ENCODE measurements around the gene GCNT2. TPM values are rescaled to one million over a fixed set of nuclear protein-coding genes. Genes with fewer than 3 reads are reported as not detected.

Gene GCNT2
- total and polyA plus RNA-seq, 12 donors = 5.1 to 67.9 (median 45.0) TPM

DNA sequence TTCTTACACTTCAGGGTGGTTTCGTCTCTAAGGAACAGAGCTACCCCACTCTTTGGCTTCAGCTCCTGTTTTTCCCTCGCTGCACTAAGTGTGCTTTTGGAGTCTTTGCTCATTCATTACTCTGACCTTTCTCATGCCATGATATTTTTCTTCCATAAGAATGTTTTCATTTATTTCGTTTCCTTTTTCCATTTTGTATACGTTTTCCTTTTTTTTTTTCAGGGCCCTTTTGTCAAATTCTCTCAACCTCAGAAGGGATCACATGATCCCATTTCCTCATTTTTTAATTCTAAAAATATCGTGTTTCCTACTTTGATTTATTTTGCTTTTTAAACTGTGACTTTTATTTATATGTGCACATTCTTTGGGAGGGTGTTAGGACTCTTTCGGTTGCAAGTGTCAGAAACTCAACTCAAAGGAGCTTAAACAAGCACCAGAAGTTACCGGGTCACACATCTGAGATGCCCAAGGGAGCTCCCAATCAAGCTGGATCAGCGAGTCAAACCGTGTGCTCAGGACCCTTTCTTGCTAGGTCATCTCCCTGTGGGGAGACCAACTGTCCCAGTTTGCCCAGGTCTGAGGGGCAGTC is 40.6 kb downstream of the GCNT2 start:
- ATAC-seq (no peak), DNase-seq (no peak)
- H3K27ac ChIP-seq = peak overlapping the region in 1 of 10 donors; percentile 8
- H3K36me3 ChIP-seq = no peaks in the 10 kb centered on the region
- H3K9me3 ChIP-seq = no peaks in the 10 kb centered on the region
- H3K4me1 ChIP-seq = peaks cover 0 to 39% (median 6%) of the 10 kb centered on the region in 9 donors
- peaks cover 0 to 11% (median 0%) of the 10 kb centered on the region in 7 donors for H3K27me3 ChIP-seq
- intact Hi-C loops (cut with DNase I) = no loop called here
- H3K4me3 ChIP-seq = no peak overlapping the region
- 49 to 57% methylated on average over 9 of the region's 9 CpGs for WGBS, 2 donors
- TF ChIP-seq, protein P1, sequence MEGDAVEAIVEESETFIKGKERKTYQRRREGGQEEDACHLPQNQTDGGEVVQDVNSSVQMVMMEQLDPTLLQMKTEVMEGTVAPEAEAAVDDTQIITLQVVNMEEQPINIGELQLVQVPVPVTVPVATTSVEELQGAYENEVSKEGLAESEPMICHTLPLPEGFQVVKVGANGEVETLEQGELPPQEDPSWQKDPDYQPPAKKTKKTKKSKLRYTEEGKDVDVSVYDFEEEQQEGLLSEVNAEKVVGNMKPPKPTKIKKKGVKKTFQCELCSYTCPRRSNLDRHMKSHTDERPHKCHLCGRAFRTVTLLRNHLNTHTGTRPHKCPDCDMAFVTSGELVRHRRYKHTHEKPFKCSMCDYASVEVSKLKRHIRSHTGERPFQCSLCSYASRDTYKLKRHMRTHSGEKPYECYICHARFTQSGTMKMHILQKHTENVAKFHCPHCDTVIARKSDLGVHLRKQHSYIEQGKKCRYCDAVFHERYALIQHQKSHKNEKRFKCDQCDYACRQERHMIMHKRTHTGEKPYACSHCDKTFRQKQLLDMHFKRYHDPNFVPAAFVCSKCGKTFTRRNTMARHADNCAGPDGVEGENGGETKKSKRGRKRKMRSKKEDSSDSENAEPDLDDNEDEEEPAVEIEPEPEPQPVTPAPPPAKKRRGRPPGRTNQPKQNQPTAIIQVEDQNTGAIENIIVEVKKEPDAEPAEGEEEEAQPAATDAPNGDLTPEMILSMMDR (IDR thresholded peaks at IDR 0.05) = no peak

DNA sequence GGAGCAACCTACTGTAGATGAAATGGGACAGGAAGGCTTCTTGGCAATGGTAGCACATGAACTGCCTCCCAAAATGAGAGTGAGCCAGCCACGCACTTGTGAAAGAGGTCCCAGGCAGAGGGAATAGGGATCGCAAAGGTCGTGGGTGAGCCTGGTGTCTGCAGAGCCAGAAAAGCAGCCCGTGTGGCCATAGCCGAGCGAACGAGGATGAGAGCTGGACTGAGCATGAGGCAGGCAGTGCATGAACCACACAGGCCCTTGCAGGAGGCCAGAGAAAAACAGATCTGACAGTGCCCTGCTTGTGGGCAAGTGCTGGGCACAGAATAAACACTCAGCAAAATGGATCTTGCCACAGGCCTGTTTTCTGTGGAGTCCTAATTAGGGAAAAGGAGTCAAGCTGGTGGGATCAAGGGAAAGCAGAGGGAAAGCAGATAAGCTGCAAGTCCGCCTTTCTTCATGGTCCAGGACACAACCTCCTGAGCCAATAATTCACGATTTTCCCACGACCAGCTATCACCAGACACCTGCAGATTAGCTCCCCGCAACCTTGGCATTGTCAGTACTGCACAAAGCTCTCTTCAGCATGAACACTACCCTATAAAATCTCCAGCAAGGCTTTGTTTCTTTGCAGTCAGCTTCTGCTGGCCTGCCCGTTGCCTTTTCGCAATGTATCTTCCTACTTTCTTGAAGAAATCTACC is 44.0 kb downstream of the GCNT2 start:
- DNase-seq (no peak), ATAC-seq (peak in 6 of 8 donors; percentile 10 to 63 (median 43))
- TF ChIP-seq, protein P1 (IDR thresholded peaks at IDR 0.05) = no peak
- Histone ChIP-seq H3K27ac (no peak overlapping the region), H3K4me3 (no peak overlapping the region), H3K9me3 (no peaks in the 10 kb centered on the region), H3K36me3 (no peaks in the 10 kb centered on the region), H3K27me3 (no peaks in the 10 kb centered on the region), H3K4me1 (peaks cover 0 to 7% (median 0%) of the 10 kb centered on the region in 9 donors)
- WGBS, 2 donors = 62 to 70% methylated on average over 13 of the region's 13 CpGs
- intact Hi-C loops (cut with DNase I) = no loop called here

DNA sequence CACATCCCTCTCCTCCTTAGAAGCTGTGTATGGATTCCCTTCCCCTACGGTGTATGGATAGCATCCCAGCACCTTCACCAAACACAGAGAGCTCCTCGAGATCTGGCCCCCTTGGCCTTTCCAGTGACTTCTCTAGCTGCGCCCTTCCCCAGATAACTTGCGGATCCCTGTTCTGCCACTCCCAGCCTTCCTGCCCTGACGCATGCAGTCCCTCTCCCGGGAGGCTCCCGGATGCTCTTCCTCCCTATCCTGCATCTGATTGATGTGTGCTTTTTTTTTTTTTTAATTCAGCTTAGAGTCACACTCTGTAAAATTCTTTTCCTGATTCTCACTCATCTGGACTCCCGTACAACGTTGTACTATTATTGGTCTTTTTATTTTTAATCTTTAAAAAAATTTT is 44.8 kb downstream of the GCNT2 start:
- H3K27me3 ChIP-seq = no peaks in the 10 kb centered on the region
- ATAC-seq = peak in 4 of 8 donors; percentile 11 to 62 (median 24)
- H3K4me1 ChIP-seq = peaks cover 0 to 13% (median 0%) of the 10 kb centered on the region in 9 donors
- TF ChIP-seq, protein P1 (IDR thresholded peaks at IDR 0.05) = no peak
- no peaks in the 10 kb centered on the region for H3K9me3 ChIP-seq
- no peak overlapping the region for H3K4me3 ChIP-seq
- intact Hi-C loops (cut with DNase I) = no loop called here
- no peak overlapping the region for H3K27ac ChIP-seq
- no peak for DNase-seq
- H3K36me3 ChIP-seq = no peaks in the 10 kb centered on the region
- WGBS, 2 donors = 52 to 54% methylated on average over 9 of the region's 9 CpGs

DNA sequence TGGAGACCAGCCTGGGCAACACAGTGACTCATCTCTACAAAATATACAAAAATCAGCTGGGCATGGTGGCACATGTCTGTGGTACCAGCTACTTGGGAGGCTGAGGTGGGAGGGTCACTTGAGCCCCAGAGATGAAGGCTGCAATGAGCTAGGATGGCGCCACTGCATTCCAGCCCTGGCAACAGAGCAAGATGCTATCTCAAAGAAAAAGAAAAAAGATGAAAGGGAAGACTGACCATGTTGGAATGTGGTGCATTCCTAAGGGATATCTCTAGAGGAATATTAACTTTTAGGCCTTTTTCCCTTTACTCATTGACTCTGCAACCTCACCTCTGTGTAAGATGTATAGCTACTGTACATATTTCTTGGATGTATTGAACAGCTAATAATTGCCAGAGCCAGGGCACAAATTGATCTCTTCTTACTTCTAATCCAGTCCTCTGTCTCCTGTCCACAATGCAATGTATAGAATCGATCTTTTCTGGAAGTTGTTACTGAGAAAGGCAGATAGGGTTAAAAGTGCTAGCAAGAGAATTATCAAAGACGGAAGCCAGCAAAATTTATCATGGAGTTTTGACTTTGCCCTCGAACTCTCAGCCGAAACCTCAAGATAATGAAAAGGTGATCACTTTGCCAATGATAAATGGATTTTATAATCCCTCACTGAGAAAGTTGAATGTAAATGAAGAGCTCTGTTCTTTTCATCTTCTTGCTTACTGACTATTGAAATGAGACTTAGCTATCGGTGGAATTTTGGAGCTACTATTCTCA is 46.3 kb downstream of the GCNT2 start:
- no peaks in the 10 kb centered on the region for H3K36me3 ChIP-seq
- H3K4me3 ChIP-seq = no peak overlapping the region
- no peak for ATAC-seq
- intact Hi-C loops (cut with DNase I) = no loop called here
- H3K27ac ChIP-seq = no peak overlapping the region
- TF ChIP-seq, protein P1 (IDR thresholded peaks at IDR 0.05) = no peak
- no peaks in the 10 kb centered on the region for H3K9me3 ChIP-seq
- H3K27me3 ChIP-seq = no peaks in the 10 kb centered on the region
- 56 to 67% methylated on average over 6 of the region's 6 CpGs for WGBS, 2 donors
- DNase-seq = no peak
- H3K4me1 ChIP-seq = peaks cover 0 to 13% (median 0%) of the 10 kb centered on the region in 9 donors
